HG03103 (cell line): ENCODE measurements around the gene CD34.
A peak's percentile ranks its signal among the peaks of the same experiment; 100 is the strongest.
"Not testable (repeated sequence)": the region's sequence is repeated elsewhere in the genome, so short reads cannot be mapped to it uniquely, and the experiment has no call there.

Experiments
- ATAC-seq: cut with Tn5 transposase; IDR thresholded peaks from one replicate; pipeline ENCODE4 v1.9.1; 2021; ENCODE audit warnings: low read depth; ENCODE audit not compliant: unreplicated experiment

CD34 gene

GRCh38 chr1:207877914-207878313 is 33.0 kb downstream of the CD34 start:
- not testable (repeated sequence) for ATAC-seq

GRCh38 chr1:207876131-207876530 is 34.8 kb downstream of the CD34 start:
- no peak for ATAC-seq

- no peak for ATAC-seq
Observed at GRCh38 chr1:207875532-207875931, 35.4 kb downstream of the CD34 start.

GRCh38 chr1:207873055-207873890 is 37.7 kb downstream of the CD34 start:
- ATAC-seq = no peak

- no peak for ATAC-seq
Observed at GRCh38 chr1:207872621-207873020, 38.3 kb downstream of the CD34 start.

- ATAC-seq = no peak
Observed at GRCh38 chr1:207871117-207871649, 39.7 kb downstream of the CD34 start.

GRCh38 chr1:207870306-207871031 is 40.5 kb downstream of the CD34 start:
- no peak for ATAC-seq

GRCh38 chr1:207869859-207870258 is 41.1 kb downstream of the CD34 start:
- no peak for ATAC-seq

GRCh38 chr1:207868774-207869721 is 41.9 kb downstream of the CD34 start:
- peak; percentile 56 for ATAC-seq

- no peak for ATAC-seq
Observed at GRCh38 chr1:207868251-207868773, 42.6 kb downstream of the CD34 start.

- no peak for ATAC-seq
Observed at GRCh38 chr1:207867136-207868109, 43.5 kb downstream of the CD34 start.

GRCh38 chr1:207866471-207867135 is 44.3 kb downstream of the CD34 start:
- no peak for ATAC-seq

- peak; percentile 57 for ATAC-seq
Observed at GRCh38 chr1:207863893-207864535, 46.9 kb downstream of the CD34 start.

- no peak for ATAC-seq
Observed at GRCh38 chr1:207862241-207862787, 48.6 kb downstream of the CD34 start.

GRCh38 chr1:207861442-207862177 is 49.3 kb downstream of the CD34 start:
- ATAC-seq = no peak

- ATAC-seq = no peak
Observed at GRCh38 chr1:207860531-207860930, 50.4 kb downstream of the CD34 start.

- no peak for ATAC-seq
Observed at GRCh38 chr1:207858806-207859205, 52.1 kb downstream of the CD34 start.
